Psoas muscle (tissue), 8 donors: Measurements from ENCODE around the gene TTLL9. TPM values are rescaled to one million over a fixed set of nuclear protein-coding genes. Genes with fewer than 3 reads are reported as not detected.
A peak's percentile ranks its signal among the peaks of the same experiment; 100 is the strongest.

ENCODE experiments used
- ATAC-seq, 4 donors: fragments of 200-7000 bp; cut with Tn5 transposase; one replicate each; pipeline ENCODE4 v1.9.1; 2020; ENCODE audit warnings: moderate library complexity in 3 of 4, mild to moderate bottlenecking in 2 of 4
- DNase-seq, 2 donors: peaks; one replicate each; pipeline ENCODE4 v3.0.0-alpha.2; 2020
- H3K27ac ChIP-seq: fragments of 200-600 bp; one replicate; pipeline ENCODE4 v1.8.0; 2022
- H3K27me3 ChIP-seq, 3 donors: fragments of 200-600 bp in 1 of 3; one replicate each; pipeline versions ENCODE4 v1.6.1 to v1.8.0; 2013 to 2022; ENCODE audit warnings: low read length in 2 of 3, mild to moderate bottlenecking in 2 of 3, moderate library complexity in 1 of 3; ENCODE audit not compliant: insufficient read depth in 3 of 3
- H3K36me3 ChIP-seq, 2 donors: fragments of 200-600 bp in 1 of 2; one replicate each; pipeline versions ENCODE4 v1.6.1 to v1.8.0; 2013 to 2022; ENCODE audit warnings: low read depth in 1 of 2, mild to moderate bottlenecking in 1 of 2, moderate library complexity in 1 of 2; ENCODE audit not compliant: insufficient read depth in 1 of 2
- H3K4me1 ChIP-seq: fragments of 200-600 bp; one replicate; pipeline ENCODE4 v1.8.0; 2022
- H3K4me3 ChIP-seq: fragments of 200-600 bp; one replicate; pipeline ENCODE4 v1.8.0; 2022; ENCODE audit warnings: mild to moderate bottlenecking
- H3K9me3 ChIP-seq: fragments of 200-600 bp; one replicate; pipeline ENCODE4 v1.8.0; 2022
- CTCF ChIP-seq: fragments of 200-600 bp; IDR thresholded peaks from one replicate; pipeline ENCODE4 v1.8.0; 2022; ENCODE audit warnings: antibody characterized with exemption
- WGBS, 3 donors: extraction: QIAGEN DNeasy Blood & Tissue Kit; methylation state at CpG; one replicate each; pipeline versions ENCODE4 v1.1.6 to v1.1.7; 2013; 5-methylcytosine and 5-hydroxymethylcytosine counted together
- intact Hi-C, 2 donors: fragments of 100-400 bp; cut with DNase I; formaldehyde crosslinking; loops; one replicate each; pipeline versions ENCODE4 v1.11.0 to v1.14.2; 2022
- polyA plus RNA-seq, 3 donors: library from polyadenylated mRNA; stranded (reverse); fragments of 200-250 nt; gene quantifications; one replicate each; pipeline ENCODE4 v1.2.3, GENCODE V29; 2013
- total RNA-seq, 4 donors: library from RNA; stranded (reverse); fragmentation: NEBNext Ultra II Directional in 2 of 4; extraction: Animal tissue kit (Norgen Biotek cat#: 25700) in 2 of 4; gene quantifications; one replicate each; pipeline versions ENCODE4 v1.2.1 to v1.2.4, GENCODE V29; 2021 to 2023
- donor health status: healthy with polysubstance abuse.
- donor health status: DM: no; HTN: no; CAD: no; lungs with moderate emphysema.
- donor health status: Bipolar disorder and iron deficiency.
- donor health status: healthy.
- donor health status: DM: yes; HTN: yes; CAD: no.
- donor health status: DM: no; HTN: no; CAD: no.
- donor health status: DM: no; HTN: no; CAD: no.
- donor health status: DM: yes; HTN: yes; CAD: no.

TTLL9 gene
- total and polyA plus RNA-seq, 7 donors, result 0.01 TPM; not detected in 6

GRCh38 chr20:31839782-31840487 lies 30.5 kb upstream of the TTLL9 start:
- peaks cover 0 to 6% of the 10 kb centered on the region in 2 donors for H3K36me3 ChIP-seq
- intact Hi-C loops, result loop anchor here in 1 of 2 donors (5.0 kb wide), 1 partner anchor 113 kb away; no protein-coding TSS in a partner anchor

DNA sequence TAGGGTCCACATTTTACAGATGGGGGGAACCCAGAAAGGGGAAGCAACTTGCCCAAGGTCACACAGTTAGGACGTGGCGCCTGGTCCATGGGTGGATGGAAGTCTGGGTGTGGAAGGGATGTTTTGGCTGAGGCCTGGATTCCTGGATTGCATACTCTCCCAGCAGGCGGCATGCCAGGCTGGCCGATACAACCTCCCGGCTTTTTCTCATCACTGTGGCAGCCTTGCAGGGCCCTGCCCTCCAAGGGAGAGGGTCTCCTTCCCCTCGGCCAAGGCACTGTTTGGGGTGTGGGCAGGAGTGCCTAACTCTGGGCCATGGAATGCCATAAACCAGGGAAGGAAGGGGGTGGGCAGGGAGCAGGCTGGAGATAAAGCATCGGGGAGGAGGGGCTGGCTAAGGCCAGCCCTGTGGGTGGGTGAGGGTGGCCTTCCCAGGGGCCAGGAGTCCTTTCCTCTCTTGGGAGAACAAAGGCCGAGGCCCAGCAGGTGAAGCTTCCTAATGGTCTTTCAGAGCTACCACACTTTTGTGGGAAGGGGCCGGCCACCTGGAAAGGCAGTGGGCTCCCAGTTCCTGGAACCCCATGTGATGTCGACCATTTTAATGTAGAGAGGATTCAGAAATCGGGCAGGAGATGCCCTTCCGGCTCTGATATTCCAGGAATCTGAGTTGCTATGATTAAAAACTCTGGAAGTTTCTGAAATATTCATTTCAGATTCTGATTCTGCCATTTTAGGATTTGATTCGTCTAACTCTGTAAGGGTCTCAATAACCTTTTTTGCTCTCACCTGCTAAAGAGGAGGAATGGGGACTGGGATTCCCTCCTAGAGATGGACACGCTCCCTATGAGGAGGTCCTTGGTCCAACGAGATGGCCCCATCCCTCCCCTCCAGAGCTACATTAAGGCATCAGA lies 29.3 kb upstream of the TTLL9 start:
- ATAC-seq (no peak), DNase-seq (no peak)
- TF ChIP-seq CTCF, result no peak
- Histone ChIP-seq H3K4me3 (no peak overlapping the region), H3K9me3 (no peaks in the 10 kb centered on the region), H3K4me1 (peaks cover 7% of the 10 kb centered on the region), H3K36me3 (no peaks in the 10 kb centered on the region), H3K27me3 (no peaks in the 10 kb centered on the region), H3K27ac (peak overlapping the region; percentile 55)
- intact Hi-C loops, result no loop called here
- 59 to 65% (median 64%) methylated on average over 15 of the region's 15 CpGs for WGBS, 3 donors

More at GRCh38 chr20:31839782-31840487, 30.5 kb upstream of the TTLL9 start:
- WGBS, 3 donors, result 44 to 63% (median 47%) methylated on average over 5 of the region's 5 CpGs
- no peak overlapping the region for H3K4me3 ChIP-seq
- TF ChIP-seq CTCF, result no peak
- no peaks in the 10 kb centered on the region for H3K27me3 ChIP-seq
- no peaks in the 10 kb centered on the region for H3K9me3 ChIP-seq
- H3K27ac ChIP-seq, result peak overlapping the region; percentile 36
- DNase-seq, result no peak
- no peak for ATAC-seq
- peaks cover 18% of the 10 kb centered on the region for H3K4me1 ChIP-seq

DNA sequence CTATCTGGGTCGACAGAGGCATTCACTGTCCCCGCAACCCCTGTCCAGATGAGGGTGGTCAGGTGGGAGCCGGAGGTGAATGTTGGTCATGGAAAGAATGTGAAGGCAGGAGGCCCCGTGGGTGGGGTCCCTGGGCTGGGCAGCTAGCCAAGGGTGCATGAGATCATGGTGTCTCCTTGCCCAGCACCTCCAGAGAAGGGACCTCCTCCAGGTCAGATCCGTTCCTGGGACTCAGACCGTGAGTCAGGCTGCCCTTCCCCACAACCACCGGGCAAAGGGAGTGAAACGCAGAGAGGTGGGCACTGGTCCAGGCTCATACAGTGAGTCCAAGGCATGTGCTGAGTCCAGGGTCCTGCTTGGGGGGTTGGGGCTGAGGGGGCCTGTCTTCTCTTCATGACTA lies 28.5 kb upstream of the TTLL9 start:
- Histone ChIP-seq H3K4me1 (no peaks in the 10 kb centered on the region), H3K27ac (peak overlapping the region; percentile 55), H3K4me3 (no peak overlapping the region), H3K9me3 (no peaks in the 10 kb centered on the region), H3K27me3 (no peaks in the 10 kb centered on the region), H3K36me3 (no peaks in the 10 kb centered on the region)
- no peak for TF ChIP-seq CTCF
- intact Hi-C loops, result no loop called here
- 34 to 38% (median 36%) methylated on average over 8 of the region's 8 CpGs for WGBS, 3 donors
- ATAC-seq, result peak in 1 of 4 donors; percentile 3
- peak in 1 of 2 donors; percentile 60 for DNase-seq

GRCh38 chr20:31842471-31843157 lies 27.8 kb upstream of the TTLL9 start:
- no peak for ATAC-seq
- Histone ChIP-seq H3K9me3 (no peaks in the 10 kb centered on the region), H3K27ac (peak overlapping the region; percentile 55), H3K27me3 (no peaks in the 10 kb centered on the region), H3K4me3 (peak overlapping the region; percentile 53), H3K36me3 (no peaks in the 10 kb centered on the region), H3K4me1 (no peaks in the 10 kb centered on the region)
- no peak for TF ChIP-seq CTCF
- 34 to 46% (median 42%) methylated on average over 8 to 12 of the region's 12 CpGs for WGBS, 3 donors
- intact Hi-C loops, result no loop called here
- peak; percentile 48 to 73 for DNase-seq
